ENCODE data around the gene EP300. TPM values are rescaled to one million over a fixed set of nuclear protein-coding genes. Genes with fewer than 3 reads are reported as not detected.

EP300 gene
- total and polyA plus RNA-seq, 4 donors = 14.9 to 177 (median 44.4) TPM

- Histone ChIP-seq H3K27ac (ENCODE audit: low read depth in 1 of 2, low read length in 1 of 2) (peak within 1 kb of the TSS; percentile 58 to 90), H3K4me3 (peak within 1 kb of the TSS; percentile 83), H3K9ac (ENCODE audit: insufficient read depth in 1 of 2, low read length in 2 of 2) (peak within 1 kb of the TSS; percentile 75 to 89), H3K9me3 (ENCODE audit: control insufficient read depth in 4 of 4, insufficient read depth in 3 of 4, low read length in 3 of 4) (no peaks in the 10 kb centered on the region), H3K27me3 (ENCODE audit: control insufficient read depth in 3 of 3, insufficient read depth in 3 of 3, low read length in 2 of 3) (no peaks in the 10 kb centered on the region), H3K36me3 (ENCODE audit: control insufficient read depth in 4 of 4, insufficient read depth in 4 of 4, low read length in 4 of 4) (peaks cover 0 to 9% (median 3%) of the 10 kb centered on the region in 4 donors), H3K4me1 (ENCODE audit: control insufficient read depth in 5 of 5, insufficient read depth in 5 of 5, low read length in 5 of 5) (peaks cover 0 to 7% (median 4%) of the 10 kb centered on the region in 5 donors)
- DNase-seq = peak; percentile 95 to 98 (median 97)
- ATAC-seq (ENCODE audit: insufficient read depth, low FRiP score) = peak; percentile 99
- WGBS, 2 donors = 2 to 3% methylated on average over 46 to 47 of the region's 47 CpGs
- TF ChIP-seq, protein P1, sequence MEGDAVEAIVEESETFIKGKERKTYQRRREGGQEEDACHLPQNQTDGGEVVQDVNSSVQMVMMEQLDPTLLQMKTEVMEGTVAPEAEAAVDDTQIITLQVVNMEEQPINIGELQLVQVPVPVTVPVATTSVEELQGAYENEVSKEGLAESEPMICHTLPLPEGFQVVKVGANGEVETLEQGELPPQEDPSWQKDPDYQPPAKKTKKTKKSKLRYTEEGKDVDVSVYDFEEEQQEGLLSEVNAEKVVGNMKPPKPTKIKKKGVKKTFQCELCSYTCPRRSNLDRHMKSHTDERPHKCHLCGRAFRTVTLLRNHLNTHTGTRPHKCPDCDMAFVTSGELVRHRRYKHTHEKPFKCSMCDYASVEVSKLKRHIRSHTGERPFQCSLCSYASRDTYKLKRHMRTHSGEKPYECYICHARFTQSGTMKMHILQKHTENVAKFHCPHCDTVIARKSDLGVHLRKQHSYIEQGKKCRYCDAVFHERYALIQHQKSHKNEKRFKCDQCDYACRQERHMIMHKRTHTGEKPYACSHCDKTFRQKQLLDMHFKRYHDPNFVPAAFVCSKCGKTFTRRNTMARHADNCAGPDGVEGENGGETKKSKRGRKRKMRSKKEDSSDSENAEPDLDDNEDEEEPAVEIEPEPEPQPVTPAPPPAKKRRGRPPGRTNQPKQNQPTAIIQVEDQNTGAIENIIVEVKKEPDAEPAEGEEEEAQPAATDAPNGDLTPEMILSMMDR (IDR thresholded peaks at IDR 0.05; ENCODE audit: control extremely low read depth, extremely low read depth) = no peak
Observed at GRCh38 chr22:41204992-41205900, 112.9 kb downstream of the EP300 start, which contains the start of gene L3MBTL2. L3MBTL2 (plus strand) TSS chr22:41205312; CDS start chr22:41205363, 51 bp downstream.

- 93 to 97% methylated on average over 9 of the region's 9 CpGs for WGBS, 2 donors
- DNase-seq (no peak), ATAC-seq (ENCODE audit: insufficient read depth, low FRiP score) (no peak)
- H3K4me3 ChIP-seq = no peak overlapping the region
- no peaks in the 10 kb centered on the region for H3K9me3 ChIP-seq (ENCODE audit: control insufficient read depth in 4 of 4, insufficient read depth in 3 of 4, low read length in 3 of 4)
- H3K9ac ChIP-seq (ENCODE audit: insufficient read depth in 1 of 2, low read length in 2 of 2) = no peak overlapping the region
- H3K27me3 ChIP-seq (ENCODE audit: control insufficient read depth in 3 of 3, insufficient read depth in 3 of 3, low read length in 2 of 3) = no peaks in the 10 kb centered on the region
- peaks cover 0 to 12% (median 3%) of the 10 kb centered on the region in 4 donors for H3K36me3 ChIP-seq (ENCODE audit: control insufficient read depth in 4 of 4, insufficient read depth in 4 of 4, low read length in 4 of 4)
- no peak overlapping the region for H3K27ac ChIP-seq (ENCODE audit: low read depth in 1 of 2, low read length in 1 of 2)
- H3K4me1 ChIP-seq (ENCODE audit: control insufficient read depth in 5 of 5, insufficient read depth in 5 of 5, low read length in 5 of 5) = peaks cover 0 to 7% (median 4%) of the 10 kb centered on the region in 5 donors
- TF ChIP-seq, protein P1 (IDR thresholded peaks at IDR 0.05; ENCODE audit: control extremely low read depth, extremely low read depth) = no peak
Observed at GRCh38 chr22:41206719-41207118, 114.3 kb downstream of the EP300 start.

- 98% methylated on average over 10 of the region's 10 CpGs for WGBS, 2 donors
- DNase-seq (no peak), ATAC-seq (ENCODE audit: insufficient read depth, low FRiP score) (no peak)
- TF ChIP-seq, protein P1 (IDR thresholded peaks at IDR 0.05; ENCODE audit: control extremely low read depth, extremely low read depth) = no peak
- H3K27me3 ChIP-seq (ENCODE audit: control insufficient read depth in 3 of 3, insufficient read depth in 3 of 3, low read length in 2 of 3) = no peaks in the 10 kb centered on the region
- peaks cover 8 to 26% (median 25%) of the 10 kb centered on the region in 4 donors for H3K36me3 ChIP-seq (ENCODE audit: control insufficient read depth in 4 of 4, insufficient read depth in 4 of 4, low read length in 4 of 4)
- H3K4me3 ChIP-seq = no peak overlapping the region
- H3K9ac ChIP-seq (ENCODE audit: insufficient read depth in 1 of 2, low read length in 2 of 2) = no peak overlapping the region
- peaks cover 0 to 6% (median 0%) of the 10 kb centered on the region in 4 donors for H3K9me3 ChIP-seq (ENCODE audit: control insufficient read depth in 4 of 4, insufficient read depth in 3 of 4, low read length in 3 of 4)
- peaks cover 0 to 11% (median 6%) of the 10 kb centered on the region in 5 donors for H3K4me1 ChIP-seq (ENCODE audit: control insufficient read depth in 5 of 5, insufficient read depth in 5 of 5, low read length in 5 of 5)
- no peak overlapping the region for H3K27ac ChIP-seq (ENCODE audit: low read depth in 1 of 2, low read length in 1 of 2)
Observed at GRCh38 chr22:41215409-41215808, 123.0 kb downstream of the EP300 start.
